GM20431 (cell line): ENCODE data around the gene SRSF4.

Source experiments
- in situ Hi-C: fragments of 300-500 bp; cut with MseI, MboI; formaldehyde crosslinking; loops from one replicate; pipeline ENCODE4 v1.15.0; 2020; ENCODE audit warnings: low sequenced_read_pairs; ENCODE audit not compliant: unreplicated experiment

Gene SRSF4

DNA sequence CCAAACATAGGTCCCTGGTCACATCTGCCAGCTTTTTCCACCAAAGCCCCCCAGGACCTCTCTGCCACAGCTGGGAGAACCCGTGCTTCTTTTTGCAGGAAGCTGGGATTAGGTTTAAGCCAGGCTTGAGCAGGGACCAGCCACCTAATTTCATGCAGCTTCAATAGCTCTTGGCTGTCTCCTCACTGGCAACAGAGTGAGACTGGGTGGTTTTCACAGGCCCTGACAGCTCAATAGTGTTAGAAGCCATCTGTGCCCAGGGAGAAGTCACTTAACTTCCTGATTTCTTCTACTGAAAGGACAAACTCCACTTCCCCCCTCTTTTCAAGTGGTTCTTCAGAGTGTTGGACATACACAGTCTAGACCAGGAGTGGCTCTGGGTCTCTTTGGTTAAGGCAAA is 20.4 kb upstream of the SRSF4 start:
- in situ Hi-C loops, result no loop called here

DNA sequence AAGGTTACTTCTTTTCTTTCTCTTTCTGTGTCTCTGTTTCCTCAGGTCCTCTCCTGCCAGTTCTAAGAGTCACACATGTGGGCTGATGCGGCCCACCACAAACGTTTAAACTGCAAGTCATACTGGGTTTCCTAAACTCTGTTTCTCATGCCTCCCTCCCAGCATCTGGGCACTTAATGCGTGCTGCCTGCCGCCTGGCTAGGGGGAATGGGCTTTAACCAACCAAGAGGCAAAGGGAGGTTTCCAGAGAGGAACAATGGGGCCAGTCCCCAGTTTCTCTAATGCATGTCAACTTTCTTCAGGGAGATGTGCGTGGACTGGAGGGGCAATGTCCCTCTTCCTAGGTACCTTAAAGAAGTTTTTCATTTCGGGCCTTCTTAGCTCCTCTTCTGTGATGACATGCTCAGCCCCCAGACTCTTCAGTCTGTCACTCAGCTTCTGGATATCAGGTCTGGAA is 19.9 kb upstream of the SRSF4 start:
- in situ Hi-C loops, result no loop called here

DNA sequence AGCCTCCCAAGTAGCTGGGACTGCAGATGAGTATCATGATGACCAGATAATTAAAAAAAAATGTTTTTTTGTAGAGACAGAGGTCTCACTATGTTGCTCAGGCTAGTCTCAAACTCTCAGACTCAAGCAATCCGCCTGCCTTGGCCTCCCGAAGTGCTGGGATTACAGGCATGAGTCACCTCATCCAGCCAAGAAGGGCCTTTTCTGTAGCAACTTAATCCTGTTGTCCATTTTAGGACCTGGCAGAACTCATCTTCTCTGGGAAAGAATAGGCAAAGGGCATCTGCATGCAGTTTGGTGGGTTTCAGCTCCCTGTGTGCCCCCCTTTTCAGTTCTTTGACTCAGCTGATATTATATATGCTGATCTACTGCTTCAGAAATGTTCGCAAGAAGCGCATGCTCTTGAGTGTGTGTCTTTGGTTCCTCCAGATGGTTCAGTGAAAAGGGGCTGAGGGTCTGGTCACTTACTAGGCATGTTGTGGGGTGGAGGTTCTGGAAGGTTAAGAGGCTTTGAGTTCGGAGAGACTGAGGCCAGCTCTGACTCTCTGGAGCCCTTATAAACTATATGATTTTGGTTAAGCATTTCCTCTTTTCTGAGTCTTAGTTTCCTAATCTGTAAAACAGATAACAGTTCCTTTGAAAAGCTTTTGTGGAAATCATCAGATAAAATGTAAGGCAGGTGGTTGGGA is 19.4 kb upstream of the SRSF4 start:
- in situ Hi-C loops, result no loop called here

DNA sequence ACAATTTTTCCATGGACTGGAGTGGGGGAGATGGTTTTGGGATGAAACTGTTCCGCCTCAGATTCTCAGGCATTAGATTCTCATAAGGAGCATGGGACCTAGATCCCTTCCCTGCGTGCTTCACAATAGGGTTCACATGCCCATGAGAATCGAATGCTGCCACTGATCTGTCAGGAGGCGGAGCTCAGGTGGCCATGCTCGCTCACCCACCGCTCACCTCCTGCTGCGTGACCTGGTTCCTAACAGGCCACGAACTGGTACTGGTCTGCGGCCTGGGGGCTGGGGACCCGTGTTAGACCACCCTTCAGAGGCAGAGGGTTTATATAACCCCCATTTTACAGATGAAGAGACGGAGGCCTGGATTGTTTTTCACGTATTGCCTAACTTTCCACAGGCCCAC is 16.3 kb upstream of the SRSF4 start:
- in situ Hi-C loops, result no loop called here

DNA sequence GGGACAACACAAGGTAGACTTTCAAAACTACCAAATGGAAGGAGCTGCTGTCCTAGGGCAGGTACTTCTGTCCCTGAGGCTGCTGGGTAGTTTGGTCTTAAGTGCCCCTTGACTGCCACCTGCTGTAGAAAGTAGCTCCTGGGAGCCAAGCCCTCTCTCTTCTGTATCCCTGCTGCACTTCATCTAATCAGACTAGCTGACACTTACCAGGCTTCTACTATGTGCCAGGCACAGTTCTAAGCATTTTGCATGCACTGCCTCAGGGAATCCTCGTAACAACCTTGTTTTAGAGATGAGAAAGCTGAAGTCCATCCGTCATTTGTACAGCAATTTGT is 15.9 kb upstream of the SRSF4 start:
- in situ Hi-C loops, result no loop called here

DNA sequence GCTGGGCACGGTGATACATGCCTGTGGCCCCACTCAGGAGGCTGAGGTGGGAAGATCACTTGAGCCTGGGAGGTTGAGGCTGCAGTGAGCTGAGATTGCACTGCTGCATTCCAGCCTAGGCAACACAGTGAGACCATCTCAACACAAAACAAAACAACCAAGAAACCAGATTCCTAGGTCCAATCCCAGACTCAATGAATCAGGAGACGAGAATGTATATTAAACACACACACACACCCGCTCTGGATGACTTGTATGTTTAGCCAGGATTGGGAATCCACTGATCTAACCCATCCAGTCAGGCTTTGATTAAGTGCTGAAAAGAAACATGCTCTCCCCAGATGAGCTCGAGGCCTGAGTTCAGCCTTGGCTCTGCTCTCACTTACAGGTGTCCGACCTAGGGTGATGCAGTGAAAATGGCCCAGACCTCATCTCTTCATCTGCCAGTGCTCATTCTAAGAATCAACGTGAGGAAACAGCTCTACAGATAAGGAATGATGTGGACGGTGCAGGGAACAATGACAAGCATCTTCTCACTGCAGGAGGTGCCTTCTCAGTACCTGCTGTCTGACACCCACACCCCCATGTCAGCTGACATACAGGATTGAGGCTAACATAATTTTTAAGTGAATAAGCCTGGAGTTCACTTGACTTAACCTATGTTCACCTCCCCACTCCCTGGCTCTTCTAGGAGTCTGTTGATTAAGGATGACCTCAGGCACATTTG is 15.3 kb upstream of the SRSF4 start:
- in situ Hi-C loops, result no loop called here

DNA sequence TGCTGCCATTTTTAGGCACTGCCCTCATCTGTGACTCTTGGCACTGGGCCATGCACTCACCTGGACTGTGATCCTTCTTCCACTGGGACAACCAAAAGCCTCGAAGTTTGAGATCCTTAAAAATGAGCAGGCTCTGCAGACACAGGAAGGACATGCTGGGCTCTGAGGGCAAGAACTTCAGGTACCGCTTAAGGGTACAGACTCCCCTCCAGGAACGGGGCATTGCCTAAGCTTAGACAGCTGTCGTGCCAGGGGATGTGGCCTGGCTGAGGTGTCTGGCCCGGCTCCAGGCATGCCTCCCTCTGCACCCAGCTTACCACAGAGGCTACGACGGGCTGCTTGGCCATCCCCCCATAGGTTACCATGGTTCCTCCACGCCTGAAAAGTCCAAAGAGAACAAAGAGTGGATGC is 14.2 kb upstream of the SRSF4 start:
- in situ Hi-C loops, result no loop called here

DNA sequence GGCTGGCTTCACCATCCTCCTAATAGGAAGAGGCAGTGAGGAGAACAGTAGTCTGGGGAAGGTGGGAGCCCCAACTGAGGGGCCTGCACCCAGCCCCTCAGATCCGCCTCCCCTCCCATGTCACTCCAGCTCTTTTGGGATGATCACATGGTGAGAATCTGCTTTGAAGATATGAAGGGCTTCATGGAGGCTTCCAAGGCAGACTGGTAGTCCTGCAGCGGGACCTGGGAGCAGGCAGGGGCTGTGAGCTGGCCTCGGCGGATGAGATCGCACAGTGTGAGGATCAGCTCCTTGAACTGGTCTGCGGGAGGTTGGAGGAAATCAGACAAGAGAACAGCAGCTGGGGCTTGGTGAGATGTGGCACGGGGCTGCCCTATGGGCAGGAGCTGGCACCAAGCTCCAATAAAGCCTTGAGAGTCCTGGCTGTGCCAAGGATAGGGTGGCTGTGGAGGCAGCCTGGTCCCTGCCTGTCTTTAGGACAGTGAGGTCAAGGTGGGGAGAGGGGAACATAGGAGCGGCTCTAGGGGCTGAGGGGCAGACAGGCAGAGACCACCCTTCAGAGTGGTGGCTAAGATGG is 12.3 kb upstream of the SRSF4 start:
- in situ Hi-C loops, result no loop called here

DNA sequence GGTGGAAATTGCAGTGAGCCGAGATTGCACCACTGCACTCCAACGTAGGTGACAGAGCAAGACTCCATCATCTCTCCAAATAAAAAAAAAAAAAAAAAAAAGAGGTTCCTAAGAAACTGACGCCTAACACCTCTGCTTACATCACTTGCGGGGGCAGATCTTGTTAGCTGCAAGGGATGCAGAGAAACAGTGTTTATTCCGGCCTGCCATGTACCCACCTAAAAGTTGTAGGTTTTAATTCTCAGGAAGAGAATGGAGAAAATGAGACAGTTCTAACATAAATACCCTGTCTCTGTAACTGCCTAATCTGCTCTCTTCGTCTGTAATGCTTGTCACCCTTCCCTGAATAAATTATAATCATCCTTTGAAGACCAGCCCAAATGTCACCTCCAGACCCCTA is 9.0 kb upstream of the SRSF4 start:
- in situ Hi-C loops, result no loop called here

DNA sequence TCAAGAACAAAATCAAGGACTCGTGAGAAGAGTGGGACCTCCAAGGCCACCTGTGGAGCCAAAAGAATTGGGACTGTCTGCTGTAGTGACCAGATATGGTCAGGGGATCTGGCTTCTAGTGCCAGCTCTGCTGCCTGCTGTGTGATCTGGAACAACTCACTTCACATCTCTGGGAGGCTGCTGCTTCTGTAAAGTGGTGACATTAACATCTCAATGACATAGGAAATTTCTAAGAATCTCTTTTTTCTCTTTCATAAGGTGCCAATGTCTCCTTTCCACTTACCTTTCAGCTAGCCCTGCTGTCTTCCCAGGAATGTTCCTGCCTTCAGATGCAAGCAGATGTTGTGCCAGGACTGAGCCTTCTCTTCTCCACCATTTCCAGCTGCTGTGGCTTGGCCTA is 5.0 kb upstream of the SRSF4 start:
- in situ Hi-C loops, result no loop called here

DNA sequence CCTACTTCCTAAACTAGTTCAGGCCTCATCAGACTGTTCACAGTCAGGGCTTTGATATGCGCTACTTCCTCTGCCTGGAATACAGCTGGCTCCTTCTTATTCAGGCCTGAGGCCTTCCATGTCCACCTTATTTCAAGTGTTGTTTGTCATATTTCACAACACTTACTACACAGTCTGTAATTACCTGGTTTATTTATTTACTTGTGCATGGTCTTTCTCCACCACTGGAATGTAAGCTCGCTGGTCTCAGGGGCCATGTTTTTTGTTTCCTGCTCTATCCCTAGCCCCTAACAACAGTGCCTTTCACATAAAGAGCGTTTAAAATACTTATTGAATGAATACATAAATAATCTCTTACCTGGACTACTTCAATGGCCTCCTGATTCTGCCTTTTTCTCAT is 4.6 kb upstream of the SRSF4 start:
- in situ Hi-C loops, result no loop called here

DNA sequence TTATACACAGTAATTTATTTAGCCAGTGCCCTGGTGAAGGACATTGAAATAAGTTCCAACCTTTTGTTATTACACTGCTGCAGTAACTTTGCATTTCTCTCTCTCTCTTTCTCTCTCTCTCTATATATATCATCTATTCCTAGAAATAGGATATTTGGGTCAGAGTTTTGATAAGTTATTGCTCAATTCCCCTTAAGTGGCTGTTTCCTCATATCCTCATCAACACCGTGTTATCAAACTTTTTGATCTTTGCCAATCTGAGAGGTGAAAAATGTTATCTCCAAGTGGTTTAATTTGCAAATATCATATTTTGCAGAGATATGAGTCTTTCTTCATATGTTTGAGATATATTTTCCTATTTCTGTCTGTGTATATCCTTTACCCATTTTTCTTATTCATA is 1.6 kb upstream of the SRSF4 start:
- in situ Hi-C loops, result no loop called here

DNA sequence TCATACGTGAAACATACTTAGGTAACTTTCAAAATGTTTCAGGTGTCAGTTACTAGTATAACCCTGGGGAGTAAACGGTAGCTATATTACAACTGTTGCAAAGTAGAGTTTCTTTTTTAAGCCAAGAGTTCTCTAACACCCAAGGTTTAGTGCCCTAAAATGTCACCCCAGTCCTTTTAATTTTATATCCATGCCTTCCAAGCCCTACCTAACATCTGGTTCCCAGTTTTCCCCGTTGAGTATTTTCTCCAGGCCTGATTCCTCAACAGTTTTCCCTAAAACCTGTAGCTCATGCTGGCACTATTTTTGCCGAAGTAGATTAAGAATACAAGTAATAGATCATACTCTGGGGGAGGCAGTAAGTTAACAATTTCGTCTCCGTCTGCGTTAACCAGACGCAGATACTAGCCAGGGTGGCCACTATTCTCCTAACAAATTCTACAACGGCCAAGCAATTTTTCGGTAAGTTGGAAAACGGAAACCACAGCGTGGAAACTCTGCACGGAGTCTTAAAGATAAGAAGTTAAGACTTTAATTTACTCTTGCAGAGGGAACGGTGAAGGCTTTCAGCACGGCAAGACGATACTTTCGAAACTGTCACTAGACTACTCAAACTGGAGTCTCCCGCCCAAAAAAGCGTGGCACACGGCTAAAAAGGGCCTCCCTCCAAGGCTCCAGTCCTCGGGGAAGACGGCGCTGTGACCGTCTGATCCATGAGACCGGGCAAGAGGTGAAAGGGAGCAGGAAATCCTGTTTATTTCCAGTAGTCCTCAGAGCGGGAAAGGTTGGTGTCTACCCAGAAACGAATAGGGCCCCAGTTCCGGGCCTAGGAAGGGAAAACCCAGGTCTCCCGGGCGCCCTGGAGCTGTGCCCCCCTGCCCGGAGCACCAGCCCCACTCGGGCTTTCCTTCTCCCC is 945 bp downstream of the SRSF4 start:
- in situ Hi-C loops, result no loop called here

DNA sequence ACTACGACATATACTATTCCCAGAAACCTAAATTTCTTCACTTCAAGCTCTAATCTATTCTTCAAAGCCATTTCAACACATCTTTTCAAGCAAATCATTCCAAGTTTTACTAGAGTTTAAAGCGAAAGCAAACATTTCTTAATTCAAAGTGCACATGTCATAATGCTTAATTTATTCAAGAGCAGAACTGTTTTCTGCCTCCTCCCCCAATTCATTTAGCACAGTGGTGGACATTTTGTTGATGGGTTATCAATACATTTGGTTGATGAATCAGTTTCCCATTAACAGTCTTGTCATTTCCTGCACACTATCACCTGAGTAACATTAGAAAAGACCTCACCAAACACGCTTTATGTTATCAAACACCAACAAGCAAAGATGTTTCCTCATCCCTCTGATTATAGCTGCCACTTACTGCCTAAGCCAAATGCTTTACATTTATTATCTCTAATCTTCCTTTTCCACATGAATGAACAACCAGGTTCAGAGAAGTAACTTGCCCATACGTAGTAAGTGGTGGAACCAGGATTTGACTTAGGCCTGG is 2.0 kb downstream of the SRSF4 start:
- in situ Hi-C loops, result no loop called here

DNA sequence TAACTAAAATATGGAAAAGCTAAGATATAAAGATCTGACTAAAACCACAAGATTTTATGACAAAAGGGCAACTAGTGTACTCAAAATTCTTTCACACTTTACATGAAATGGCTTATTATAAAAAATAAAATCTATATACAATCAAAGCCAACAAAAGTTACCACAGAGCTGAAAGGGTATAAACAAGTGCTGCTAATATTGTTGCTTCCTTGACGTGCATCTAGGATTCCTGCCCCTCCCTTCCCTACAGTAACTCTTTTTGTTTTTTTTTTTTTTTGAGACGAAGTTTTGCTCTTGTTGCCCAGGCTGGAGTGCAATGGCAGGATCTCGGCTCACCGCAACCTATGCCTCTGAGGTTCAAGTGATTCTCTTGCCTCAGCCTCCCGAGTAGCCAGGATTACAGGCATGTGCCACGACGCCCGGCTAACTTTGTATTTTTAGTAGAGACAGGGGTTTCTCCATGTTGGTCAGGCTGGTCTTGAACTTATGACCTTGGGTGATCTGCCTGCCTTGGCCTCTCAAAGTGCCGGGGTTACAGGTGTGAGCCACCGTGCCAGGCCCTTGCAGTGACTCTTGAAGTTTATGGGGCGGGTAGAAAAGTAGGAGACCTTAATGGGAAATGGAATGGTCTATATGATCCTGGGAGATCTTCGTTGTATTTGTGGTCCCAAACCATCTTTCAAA is 4.5 kb downstream of the SRSF4 start:
- in situ Hi-C loops, result no loop called here

DNA sequence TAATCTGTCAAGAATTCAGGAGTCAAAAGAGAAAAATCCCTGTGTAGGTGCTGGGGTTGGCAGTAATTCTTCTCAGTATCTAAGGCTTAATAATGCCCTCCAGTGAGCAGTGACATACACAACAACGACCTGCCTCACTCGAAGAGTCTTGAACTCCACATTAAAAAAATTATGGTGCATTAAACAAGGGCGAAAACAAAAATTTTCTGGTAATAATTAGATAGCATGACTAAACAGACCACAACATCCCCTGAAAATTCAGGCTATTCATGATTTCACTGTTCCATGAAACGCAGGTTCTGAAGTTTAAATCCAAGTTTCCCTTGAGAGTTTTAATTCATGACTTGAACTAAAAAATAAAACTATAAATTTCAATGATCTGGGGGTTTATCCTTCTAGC is 5.1 kb downstream of the SRSF4 start:
- in situ Hi-C loops, result no loop called here

DNA sequence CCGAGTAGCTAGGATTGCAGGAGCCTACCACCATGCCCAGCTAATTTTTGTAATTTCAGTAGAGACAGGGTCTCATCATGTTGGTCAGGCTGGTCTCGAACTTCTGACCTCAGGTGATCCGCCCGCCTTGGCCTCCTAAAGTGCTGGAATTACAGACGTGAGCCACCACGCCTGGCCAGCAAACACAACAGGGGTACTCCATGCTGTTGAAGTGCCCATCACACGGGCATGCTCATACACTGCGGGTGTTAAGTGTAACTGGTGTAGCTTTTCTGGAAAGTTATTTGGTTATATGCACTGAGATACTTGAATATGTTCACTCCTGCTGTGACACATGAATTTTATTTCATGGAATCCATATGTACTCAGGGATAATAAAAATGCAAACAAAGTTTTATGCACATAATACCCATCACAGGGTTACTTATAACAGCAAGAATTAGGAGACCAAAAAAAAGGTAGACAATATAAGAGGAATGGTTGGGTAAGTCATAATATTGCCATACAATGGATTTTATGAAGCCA is 9.2 kb downstream of the SRSF4 start:
- in situ Hi-C loops, result no loop called here

DNA sequence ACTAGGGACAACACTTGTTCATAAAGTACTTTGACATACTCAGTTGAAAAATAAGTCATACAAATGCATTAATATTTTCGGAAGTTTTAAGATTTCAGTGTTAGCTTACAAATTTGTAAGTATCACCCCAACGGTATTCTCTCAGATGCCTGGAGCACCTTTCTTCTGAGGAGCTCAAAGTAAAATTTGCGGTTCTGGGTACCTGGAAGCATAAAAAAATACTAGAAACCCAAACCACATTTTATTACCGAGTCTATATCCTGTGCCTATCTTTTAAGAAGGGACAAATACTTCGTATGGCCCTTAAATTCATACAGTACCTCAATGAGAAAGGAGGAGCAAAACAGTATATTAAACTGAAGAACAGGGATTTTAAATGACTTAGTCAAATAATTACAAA is 10.2 kb downstream of the SRSF4 start:
- in situ Hi-C loops, result no loop called here

DNA sequence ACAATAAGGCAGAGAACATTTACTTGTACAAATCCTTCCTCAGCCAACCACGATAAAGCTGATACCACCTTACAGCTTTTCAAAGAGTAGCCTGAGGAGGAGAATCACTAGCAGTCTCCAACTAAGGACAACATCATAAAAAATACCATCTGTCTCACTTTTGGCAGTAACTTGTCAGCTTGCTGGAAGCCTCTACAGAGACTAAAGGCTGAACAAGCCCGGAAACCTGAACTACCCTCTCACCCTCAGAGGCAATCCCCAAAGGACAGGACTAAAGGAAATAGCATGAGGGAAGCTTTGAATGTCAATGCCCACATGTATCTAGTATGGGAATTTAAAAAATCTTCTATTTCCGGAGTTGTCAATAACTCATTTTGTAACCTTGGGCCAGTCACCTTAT is 10.6 kb downstream of the SRSF4 start:
- in situ Hi-C loops, result no loop called here

DNA sequence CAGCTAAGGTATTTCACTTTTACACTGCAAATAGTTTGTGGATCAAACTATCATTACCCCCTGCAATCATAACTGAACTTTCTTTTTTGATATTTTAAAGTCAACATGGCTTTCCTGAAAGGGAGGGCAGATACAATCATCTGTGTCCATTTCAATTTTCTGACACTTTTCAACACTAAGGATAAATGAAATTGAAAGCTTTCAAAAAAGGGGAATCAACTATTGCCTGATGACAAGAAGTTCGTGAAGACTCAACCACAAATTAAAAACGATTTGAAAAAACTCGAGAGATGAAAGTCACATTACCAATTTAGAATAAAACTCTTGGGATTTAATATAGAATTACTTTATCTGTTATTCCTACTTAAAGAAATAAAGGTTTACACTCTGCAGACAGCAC is 11.7 kb downstream of the SRSF4 start:
- in situ Hi-C loops, result no loop called here
